K562 (cell line): Measurements from ENCODE around the gene RAPSN. TPM values are rescaled to one million over a fixed set of nuclear protein-coding genes. Genes with fewer than 3 reads are reported as not detected.
A peak's percentile ranks its signal among the peaks of the same experiment; 100 is the strongest.

Source experiments
- ATF1 ChIP-seq, 2 experiments: fragments of 450-650 bp in 1 of 2; IDR thresholded peaks; 2 replicates each; pipeline ENCODE4 v1.6.1; 2016; ENCODE audit warnings: missing compliant biosample characterization in 1 of 2, missing genetic modification characterization in 1 of 2
- CBFA2T2 ChIP-seq: fragments of 450-650 bp; conservative IDR thresholded peaks from 2 replicates; pipeline ENCODE4 v1.6.1; 2017; ENCODE audit warnings: mild to moderate bottlenecking
- CREM ChIP-seq: IDR thresholded peaks from 2 replicates; pipeline ENCODE4 v1.6.1; 2014; ENCODE audit warnings: antibody characterized with exemption, low read depth
- GATAD2B ChIP-seq: fragments of 450-650 bp; IDR thresholded peaks from 2 replicates; pipeline ENCODE4 v1.6.1; 2017; ENCODE audit warnings: mild to moderate bottlenecking, borderline replicate concordance
- LARP7 ChIP-seq: fragments of 450-650 bp; IDR thresholded peaks from 2 replicates; pipeline ENCODE4 v1.6.1; 2016
- MAFK ChIP-seq: IDR thresholded peaks from 2 replicates; pipeline ENCODE4 v1.6.1; 2011; ENCODE audit warnings: low read length, improper control_type of control experiment
- NCOA6 ChIP-seq: fragments of 450-650 bp; IDR thresholded peaks from 2 replicates; pipeline ENCODE4 v1.6.1; 2017; ENCODE audit warnings: mild to moderate bottlenecking
- PHB2 ChIP-seq: fragments of 450-650 bp; IDR thresholded peaks from 2 replicates; pipeline ENCODE4 v1.6.1; 2017; ENCODE audit warnings: low read depth
- RBM14 ChIP-seq: fragments of 200-400 bp; formaldehyde crosslinking; IDR thresholded peaks from 2 replicates; pipeline ENCODE4 v1.6.1; 2018; ENCODE audit warnings: low read depth, mild to moderate bottlenecking, low read length, moderate library complexity, borderline replicate concordance; ENCODE audit not compliant: insufficient read depth
- RBM17 ChIP-seq: fragments of 200-400 bp; formaldehyde crosslinking; IDR thresholded peaks from 2 replicates; pipeline ENCODE4 v1.6.1; 2017; ENCODE audit warnings: low read depth, mild to moderate bottlenecking, low read length, borderline replicate concordance
- RBM22 ChIP-seq: fragments of 200-400 bp; formaldehyde crosslinking; IDR thresholded peaks from 2 replicates; pipeline ENCODE4 v1.6.1; 2018; ENCODE audit warnings: low read length, low read depth; ENCODE audit not compliant: poor library complexity, severe bottlenecking
- RFX1 ChIP-seq: fragments of 450-650 bp; IDR thresholded peaks from 2 replicates; pipeline ENCODE4 v1.6.1; 2016; ENCODE audit warnings: mild to moderate bottlenecking, moderate library complexity
- RFX5 ChIP-seq: IDR thresholded peaks from 2 replicates; pipeline ENCODE4 v1.6.1; 2011; ENCODE audit warnings: low read depth, mild to moderate bottlenecking, improper control_type of control experiment, low read length
- RFX7 ChIP-seq: fragments of 250-450 bp; sonication (Bioruptor Pico); IDR thresholded peaks from 2 replicates; pipeline ENCODE4 v1.5.1; 2021; ENCODE audit warnings: mild to moderate bottlenecking
- RUNX1 ChIP-seq: sonication (generic); IDR thresholded peaks from 2 replicates; pipeline ENCODE4 v1.6.1; 2016; ENCODE audit warnings: antibody characterized with exemption, low read depth
- TAF7 ChIP-seq: fragments of 450-650 bp; IDR thresholded peaks from 2 replicates; pipeline ENCODE4 v1.6.1; 2016; ENCODE audit warnings: missing genetic modification characterization, missing compliant biosample characterization
- TFAM ChIP-seq: fragments of 250-450 bp; sonication (Bioruptor Pico); conservative IDR thresholded peaks from 2 replicates; pipeline ENCODE4 v1.5.0; 2021; ENCODE audit warnings: mild to moderate bottlenecking, moderate library complexity
- WHSC1 ChIP-seq: IDR thresholded peaks from one replicate; pipeline ENCODE4 v1.6.1; 2012; ENCODE audit warnings: low read length, control low read depth, inconsistent platforms
- ZKSCAN1 ChIP-seq: fragments of 150-350 bp; IDR thresholded peaks from 2 replicates; pipeline ENCODE4 v1.6.1; 2016; ENCODE audit warnings: low read depth, low read length
- ZNF165 ChIP-seq: fragments of 250-450 bp; sonication (Bioruptor Pico); IDR thresholded peaks from 2 replicates; pipeline ENCODE4 v1.4.0; 2020; ENCODE audit warnings: borderline replicate concordance
- polyA plus RNA-seq, 8 experiments: library from polyadenylated mRNA; depleted of rRNA in 4 of 8; stranded (reverse) in 5 of 8; unstranded in 3 of 8; fragments of >200 nt; fragmentation: Nextera tagmentation in 2 of 8; fragmentation: Illumina TruSeq in 1 of 8; extraction: Ambion mirVana in 2 of 8; extraction: Trizol in 1 of 8; gene quantifications; 2 replicates each; pipeline versions ENCODE4 v1.2.1 to v1.2.3, GENCODE V29; 2011 to 2014; ENCODE audit warnings: inconsistent platforms in 1 of 8, missing spikeins in 1 of 8
- total RNA-seq, 7 experiments: library from RNA; depleted of rRNA in 6 of 7; stranded (reverse); fragments of >200 nt in 6 of 7; fragmentation: Illumina TruSeq in 2 of 7; extraction: Trizol in 2 of 7; gene quantifications; 2 replicates each; pipeline versions ENCODE4 v1.2.1 to v1.2.3, GENCODE V29; 2011 to 2021; ENCODE audit warnings: low replicate concordance in 1 of 7
- TF ChIP-seq, protein P1 (sequence below): fragments of 250-450 bp; sonication (Bioruptor Pico); IDR thresholded peaks from 2 replicates; pipeline ENCODE4 v1.5.0; 2020; ENCODE audit warnings: mild to moderate bottlenecking
- TF ChIP-seq, protein P2 (sequence below): fragments of 450-650 bp; formaldehyde crosslinking; IDR thresholded peaks from 2 replicates; pipeline ENCODE4 v1.4.0; 2022; ENCODE audit warnings: missing genetic modification characterization
- TF ChIP-seq, protein P3 (sequence below): fragments of 450-650 bp; IDR thresholded peaks from 2 replicates; pipeline ENCODE4 v1.6.1; 2014; ENCODE audit warnings: low read depth, mild to moderate bottlenecking, moderate library complexity, borderline replicate concordance
- TF ChIP-seq, protein P4 (sequence below): fragments of 450-650 bp; IDR thresholded peaks from one replicate; pipeline ENCODE4 v1.6.1; 2018; ENCODE audit warnings: mild to moderate bottlenecking, moderate library complexity; ENCODE audit not compliant: partially characterized antibody

RAPSN gene
- total and polyA plus RNA-seq, 9 of the 15 experiments (the other 6 are each of a cell fraction or from before 2014, with no cell fraction given), result 0.06 to 0.11 TPM; not detected in 7

DNA sequence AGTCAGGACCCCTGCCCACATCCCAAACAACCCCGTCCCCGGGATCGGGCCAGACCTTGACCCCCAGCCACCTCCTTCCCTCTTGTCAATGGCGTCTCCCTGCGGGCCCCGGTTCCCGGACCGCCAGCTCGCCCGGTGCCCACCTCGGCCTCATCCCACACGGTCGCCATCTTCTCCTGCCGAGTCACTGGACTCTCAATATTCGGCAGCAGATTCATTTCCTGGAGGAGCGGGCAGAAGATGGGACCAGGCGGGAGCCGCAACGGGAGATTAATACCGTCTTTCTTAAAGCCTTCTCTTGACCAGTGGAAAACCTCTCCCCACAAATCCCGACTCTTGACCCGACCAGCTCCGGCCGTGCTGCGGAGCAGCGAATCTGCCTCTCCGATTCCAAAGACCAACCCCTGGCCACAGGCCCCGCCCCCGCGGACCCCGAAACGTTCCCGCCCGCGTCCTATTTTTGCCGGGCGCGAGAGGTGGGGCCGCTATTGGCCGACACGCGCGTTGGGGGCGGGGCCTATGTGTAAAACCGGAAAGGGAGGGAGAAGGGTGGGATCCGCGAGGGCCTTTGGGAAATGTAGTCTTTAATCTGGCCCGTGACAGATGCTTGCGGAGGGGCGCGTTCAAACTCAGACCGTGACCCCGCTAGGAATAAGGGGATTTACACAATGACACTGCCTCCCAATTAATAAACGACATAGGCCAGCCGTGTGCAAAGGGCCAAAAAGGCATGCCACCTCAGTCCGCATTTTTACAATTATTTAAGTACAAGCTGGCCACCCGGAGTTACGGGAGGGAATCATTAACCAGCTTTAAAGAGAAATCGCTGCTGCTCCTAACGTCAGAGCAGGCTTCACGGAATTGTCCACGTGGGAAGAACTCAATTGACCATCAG lies 22.6 kb downstream of the RAPSN start, which contains the start of gene PSMC3 (continued):
- 0 out of 2 replicates have a peak, but pooled peaks have one; percentile 54 for TF ChIP-seq RBM14
- TF ChIP-seq RFX1, result no peak
- no peak for TF ChIP-seq RUNX1
- peak; percentile 71 for TF ChIP-seq CREM
- peak; percentile 59; the same call in 1 of the 2 replicates for TF ChIP-seq MAFK
- TF ChIP-seq, protein P1, sequence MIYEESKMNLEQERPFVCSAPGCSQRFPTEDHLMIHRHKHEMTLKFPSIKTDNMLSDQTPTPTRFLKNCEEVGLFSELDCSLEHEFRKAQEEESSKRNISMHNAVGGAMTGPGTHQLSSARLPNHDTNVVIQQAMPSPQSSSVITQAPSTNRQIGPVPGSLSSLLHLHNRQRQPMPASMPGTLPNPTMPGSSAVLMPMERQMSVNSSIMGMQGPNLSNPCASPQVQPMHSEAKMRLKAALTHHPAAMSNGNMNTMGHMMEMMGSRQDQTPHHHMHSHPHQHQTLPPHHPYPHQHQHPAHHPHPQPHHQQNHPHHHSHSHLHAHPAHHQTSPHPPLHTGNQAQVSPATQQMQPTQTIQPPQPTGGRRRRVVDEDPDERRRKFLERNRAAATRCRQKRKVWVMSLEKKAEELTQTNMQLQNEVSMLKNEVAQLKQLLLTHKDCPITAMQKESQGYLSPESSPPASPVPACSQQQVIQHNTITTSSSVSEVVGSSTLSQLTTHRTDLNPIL, result no peak; the same call in 1 of the 2 replicates
- TF ChIP-seq WHSC1, result no peak
- no peak for TF ChIP-seq TFAM
- no peak for TF ChIP-seq NCOA6
- peak; percentile 99 for TF ChIP-seq TAF7 (tag)
- TF ChIP-seq CBFA2T2, result no peak
- TF ChIP-seq ATF1 (CRISPR knock-in tag; IDR thresholded peaks at IDR 0.05), result no peak
- peak; percentile 92 for TF ChIP-seq ATF1 (tag; IDR thresholded peaks at IDR 0.05)
- TF ChIP-seq LARP7, result peak; percentile 94
- no peak for TF ChIP-seq RBM22
- no peak for TF ChIP-seq PHB2
- no peak for TF ChIP-seq GATAD2B
- no peak for TF ChIP-seq ZNF165
- TF ChIP-seq RFX7 (CRISPR knock-in tag), result no peak
- TF ChIP-seq, protein P2, sequence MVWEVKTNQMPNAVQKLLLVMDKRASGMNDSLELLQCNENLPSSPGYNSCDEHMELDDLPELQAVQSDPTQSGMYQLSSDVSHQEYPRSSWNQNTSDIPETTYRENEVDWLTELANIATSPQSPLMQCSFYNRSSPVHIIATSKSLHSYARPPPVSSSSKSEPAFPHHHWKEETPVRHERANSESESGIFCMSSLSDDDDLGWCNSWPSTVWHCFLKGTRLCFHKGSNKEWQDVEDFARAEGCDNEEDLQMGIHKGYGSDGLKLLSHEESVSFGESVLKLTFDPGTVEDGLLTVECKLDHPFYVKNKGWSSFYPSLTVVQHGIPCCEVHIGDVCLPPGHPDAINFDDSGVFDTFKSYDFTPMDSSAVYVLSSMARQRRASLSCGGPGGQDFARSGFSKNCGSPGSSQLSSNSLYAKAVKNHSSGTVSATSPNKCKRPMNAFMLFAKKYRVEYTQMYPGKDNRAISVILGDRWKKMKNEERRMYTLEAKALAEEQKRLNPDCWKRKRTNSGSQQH, result peak; percentile 81; the same call in 1 of the 2 replicates
- TF ChIP-seq, protein P3, sequence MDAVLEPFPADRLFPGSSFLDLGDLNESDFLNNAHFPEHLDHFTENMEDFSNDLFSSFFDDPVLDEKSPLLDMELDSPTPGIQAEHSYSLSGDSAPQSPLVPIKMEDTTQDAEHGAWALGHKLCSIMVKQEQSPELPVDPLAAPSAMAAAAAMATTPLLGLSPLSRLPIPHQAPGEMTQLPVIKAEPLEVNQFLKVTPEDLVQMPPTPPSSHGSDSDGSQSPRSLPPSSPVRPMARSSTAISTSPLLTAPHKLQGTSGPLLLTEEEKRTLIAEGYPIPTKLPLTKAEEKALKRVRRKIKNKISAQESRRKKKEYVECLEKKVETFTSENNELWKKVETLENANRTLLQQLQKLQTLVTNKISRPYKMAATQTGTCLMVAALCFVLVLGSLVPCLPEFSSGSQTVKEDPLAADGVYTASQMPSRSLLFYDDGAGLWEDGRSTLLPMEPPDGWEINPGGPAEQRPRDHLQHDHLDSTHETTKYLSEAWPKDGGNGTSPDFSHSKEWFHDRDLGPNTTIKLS, result peak; percentile 75; the same call in 1 of the 2 replicates
- peak; percentile 28; the same call in 1 of the 2 replicates for TF ChIP-seq ZKSCAN1
- no peak for TF ChIP-seq RBM17
- TF ChIP-seq, protein P4, sequence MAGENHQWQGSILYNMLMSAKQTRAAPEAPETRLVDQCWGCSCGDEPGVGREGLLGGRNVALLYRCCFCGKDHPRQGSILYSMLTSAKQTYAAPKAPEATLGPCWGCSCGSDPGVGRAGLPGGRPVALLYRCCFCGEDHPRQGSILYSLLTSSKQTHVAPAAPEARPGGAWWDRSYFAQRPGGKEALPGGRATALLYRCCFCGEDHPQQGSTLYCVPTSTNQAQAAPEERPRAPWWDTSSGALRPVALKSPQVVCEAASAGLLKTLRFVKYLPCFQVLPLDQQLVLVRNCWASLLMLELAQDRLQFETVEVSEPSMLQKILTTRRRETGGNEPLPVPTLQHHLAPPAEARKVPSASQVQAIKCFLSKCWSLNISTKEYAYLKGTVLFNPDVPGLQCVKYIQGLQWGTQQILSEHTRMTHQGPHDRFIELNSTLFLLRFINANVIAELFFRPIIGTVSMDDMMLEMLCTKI, result no peak
- no peak for TF ChIP-seq RFX5
